Liver (tissue), 9 donors: ENCODE results near the gene STX16. TPM values are rescaled to one million over a fixed set of nuclear protein-coding genes. Genes with fewer than 3 reads are reported as not detected.

Source experiments
- DNase-seq: peaks from one replicate; pipeline ENCODE4 v3.0.0-alpha.2; 2017; ENCODE audit warnings: low spot score
- H3K27ac ChIP-seq, 2 donors: one replicate each; pipeline ENCODE4 v1.7.0; 2013; ENCODE audit warnings: inconsistent platforms in 2 of 2, low read length in 2 of 2, control low read depth in 1 of 2, low read depth in 1 of 2, mild to moderate bottlenecking in 1 of 2
- H3K27me3 ChIP-seq, 4 donors: one replicate each; pipeline versions ENCODE4 v1.6.1 to v1.7.0; 2013; ENCODE audit warnings: low read length in 3 of 4, inconsistent platforms in 1 of 4, mild to moderate bottlenecking in 1 of 4, moderate library complexity in 1 of 4; ENCODE audit not compliant: control insufficient read depth in 4 of 4, insufficient read depth in 4 of 4
- H3K36me3 ChIP-seq, 4 donors: one replicate each; pipeline versions ENCODE4 v1.6.1 to v1.7.0; 2013; ENCODE audit warnings: low read length in 3 of 4, mild to moderate bottlenecking in 3 of 4, low read depth in 1 of 4, moderate library complexity in 1 of 4; ENCODE audit not compliant: control insufficient read depth in 4 of 4, insufficient read depth in 3 of 4
- H3K4me1 ChIP-seq, 4 donors: one replicate each; pipeline versions ENCODE4 v1.6.1 to v1.7.0; 2013; ENCODE audit warnings: low read length in 3 of 4, mild to moderate bottlenecking in 3 of 4, moderate library complexity in 1 of 4; ENCODE audit not compliant: control insufficient read depth in 4 of 4, insufficient read depth in 4 of 4
- H3K4me3 ChIP-seq, 3 donors: one replicate each; pipeline versions ENCODE4 v1.6.1 to v1.7.0; 2013; ENCODE audit warnings: low read length in 3 of 3, control low read depth in 1 of 3, low read depth in 1 of 3, mild to moderate bottlenecking in 1 of 3
- H3K9ac ChIP-seq, 2 donors: one replicate each; pipeline ENCODE4 v1.7.0; 2013; ENCODE audit warnings: low read length in 2 of 2, mild to moderate bottlenecking in 2 of 2, moderate library complexity in 2 of 2, control low read depth in 1 of 2, low read depth in 1 of 2
- H3K9me3 ChIP-seq, 4 donors: one replicate each; pipeline versions ENCODE4 v1.6.1 to v1.7.0; 2013; ENCODE audit warnings: low read length in 3 of 4; ENCODE audit not compliant: control insufficient read depth in 4 of 4
- ATF3 ChIP-seq: IDR thresholded peaks from 2 replicates; pipeline ENCODE4 v1.6.1; 2016; ENCODE audit warnings: antibody characterized with exemption
- CTCF ChIP-seq: fragments of 150-350 bp; IDR thresholded peaks from 2 replicates; pipeline ENCODE4 v1.5.1; 2017; ENCODE audit warnings: improper control_type of control experiment, low read depth, low read length; ENCODE audit not compliant: missing input control
- EGR1 ChIP-seq, 2 donors: IDR thresholded peaks; 2 replicates each; pipeline ENCODE4 v1.6.1; 2016 to 2018; ENCODE audit warnings: antibody characterized with exemption in 2 of 2, low read depth in 2 of 2
- FOXA1 ChIP-seq: IDR thresholded peaks from 2 replicates; pipeline ENCODE4 v1.6.1; 2016; ENCODE audit warnings: antibody characterized with exemption
- FOXA2 ChIP-seq: IDR thresholded peaks from 2 replicates; pipeline ENCODE4 v1.6.1; 2016; ENCODE audit warnings: antibody characterized with exemption
- GABPA ChIP-seq, 2 donors: IDR thresholded peaks in 1 of 2; conservative IDR thresholded peaks in 1 of 2; 2 replicates each; pipeline ENCODE4 v1.6.1; 2016; ENCODE audit warnings: antibody characterized with exemption in 2 of 2, mild to moderate bottlenecking in 1 of 2, moderate library complexity in 1 of 2
- HNF4A ChIP-seq, 2 donors: conservative IDR thresholded peaks; 2 replicates each; pipeline ENCODE4 v1.6.1; 2016; ENCODE audit warnings: antibody characterized with exemption in 2 of 2, mild to moderate bottlenecking in 2 of 2
- HNF4G ChIP-seq: IDR thresholded peaks from 2 replicates; pipeline ENCODE4 v1.6.1; 2016; ENCODE audit warnings: antibody characterized with exemption
- JUND ChIP-seq, 2 donors: IDR thresholded peaks; 2 replicates each; pipeline ENCODE4 v1.6.1; 2016; ENCODE audit warnings: antibody characterized with exemption in 2 of 2
- MAX ChIP-seq: IDR thresholded peaks from 2 replicates; pipeline ENCODE4 v1.6.1; 2016; ENCODE audit warnings: antibody characterized with exemption
- NR2F2 ChIP-seq: IDR thresholded peaks from 2 replicates; pipeline ENCODE4 v1.6.1; 2016; ENCODE audit warnings: antibody characterized with exemption
- RAD21 ChIP-seq, 2 donors: IDR thresholded peaks; 2 replicates each; pipeline ENCODE4 v1.6.1; 2016; ENCODE audit warnings: antibody characterized with exemption in 2 of 2, mild to moderate bottlenecking in 2 of 2
- REST ChIP-seq: IDR thresholded peaks from 2 replicates; pipeline ENCODE4 v1.6.1; 2016; ENCODE audit warnings: antibody characterized with exemption, mild to moderate bottlenecking
- RXRA ChIP-seq, 2 donors: IDR thresholded peaks; 2 replicates each; pipeline ENCODE4 v1.6.1; 2017 to 2018; ENCODE audit warnings: antibody characterized with exemption in 2 of 2, mild to moderate bottlenecking in 1 of 2
- SP1 ChIP-seq: IDR thresholded peaks from 2 replicates; pipeline ENCODE4 v1.6.1; 2018; ENCODE audit warnings: antibody characterized with exemption, mild to moderate bottlenecking
- YY1 ChIP-seq: IDR thresholded peaks from 2 replicates; pipeline ENCODE4 v1.6.1; 2016; ENCODE audit warnings: antibody characterized with exemption, mild to moderate bottlenecking
- ZBTB33 ChIP-seq: IDR thresholded peaks from 2 replicates; pipeline ENCODE4 v1.6.1; 2016; ENCODE audit warnings: antibody characterized with exemption
- WGBS: extraction: QIAGEN DNeasy Blood & Tissue Kit; methylation state at CpG from one replicate; pipeline ENCODE4 v1.1.7; 2013; 5-methylcytosine and 5-hydroxymethylcytosine counted together
- polyA plus RNA-seq, 2 donors: library from polyadenylated mRNA; stranded (reverse) in 1 of 2; unstranded in 1 of 2; fragments of 200-250 nt in 1 of 2; fragments of >200 nt in 1 of 2; fragmentation: Nextera tagmentation in 1 of 2; extraction: Ambion mirVana in 1 of 2; gene quantifications; one replicate each; pipeline versions ENCODE4 v1.2.1 to v1.2.3, GENCODE V29; 2013 to 2015
- total RNA-seq, 2 donors: library from RNA; depleted of rRNA; stranded (reverse); fragments of >200 nt; gene quantifications; one replicate each; pipeline ENCODE4 v1.2.3, GENCODE V29; 2014
- donor health status: healthy.
- donor health status: healthy.
- donor health status: healthy.
- donor health status: healthy.
- donor health status: healthy.

Gene STX16
- total and polyA plus RNA-seq, 4 donors, result 8.5 to 32.5 (median 16.6) TPM

- no peak for TF ChIP-seq ZBTB33
Measured at GRCh38 chr20:58658760-58659159, 7.7 kb downstream of the STX16 start (continued).

- Histone ChIP-seq H3K36me3 (peaks cover 0 to 7% (median 6%) of the 10 kb centered on the region in 4 donors), H3K4me3 (no peak overlapping the region), H3K27me3 (no peaks in the 10 kb centered on the region), H3K9ac (no peak overlapping the region), H3K9me3 (no peaks in the 10 kb centered on the region), H3K4me1 (peaks cover 3 to 19% (median 13%) of the 10 kb centered on the region in 4 donors), H3K27ac (no peak overlapping the region)
- WGBS, result 72% methylated on average over 3 of the region's 3 CpGs
- TF ChIP-seq FOXA1 (no peak), RXRA (IDR thresholded peaks at IDR 0.05) (no peak), EGR1 (IDR thresholded peaks at IDR 0.05; ENCODE audit: low read depth in 2 of 2) (no peak), ZBTB33 (no peak), ATF3 (no peak), SP1 (no peak), HNF4G (no peak), NR2F2 (no peak), REST (no peak), JUND (IDR thresholded peaks at IDR 0.05) (no peak), HNF4A (conservative IDR thresholded peaks at IDR 0.05) (no peak), GABPA (IDR thresholded peaks at IDR 0.05 in 1 of 2, conservative IDR thresholded peaks at IDR 0.05 in 1 of 2) (no peak), MAX (no peak), FOXA2 (no peak), YY1 (no peak), CTCF (no peak), RAD21 (IDR thresholded peaks at IDR 0.05) (no peak)
- DNase-seq, result no peak
Measured at GRCh38 chr20:58659841-58660240, 8.8 kb downstream of the STX16 start.
